Stomach (tissue), 4 donors: Measurements from ENCODE around the gene DIAPH3.

Source experiments
- POLR2A ChIP-seq, 4 donors: fragments of 450-650 bp; IDR thresholded peaks; one replicate each; pipeline ENCODE4 v1.6.1; 2016; ENCODE audit warnings: antibody characterized with exemption in 4 of 4, control low read depth in 2 of 4, mild to moderate bottlenecking in 1 of 4, moderate library complexity in 1 of 4
- POLR2AphosphoS5 ChIP-seq, 3 donors: sonication (generic); formaldehyde crosslinking; IDR thresholded peaks; one replicate each; pipeline ENCODE4 v1.6.1; 2016; ENCODE audit warnings: antibody characterized with exemption in 3 of 3
- TF ChIP-seq, protein P1 (sequence below), 7 experiments: fragments of 450-650 bp in 4 of 7; fragments of 200-600 bp in 3 of 7; sonication (generic) in 3 of 7; IDR thresholded peaks; one replicate each; pipeline ENCODE4 v1.5.1; 2016 to 2019; ENCODE audit warnings: antibody characterized with exemption in 7 of 7, control low read depth in 2 of 7, mild to moderate bottlenecking in 1 of 7

GRCh38 chr13:60143775-60144174 lies 20.0 kb downstream of the DIAPH3 start:
- TF ChIP-seq, protein P1, sequence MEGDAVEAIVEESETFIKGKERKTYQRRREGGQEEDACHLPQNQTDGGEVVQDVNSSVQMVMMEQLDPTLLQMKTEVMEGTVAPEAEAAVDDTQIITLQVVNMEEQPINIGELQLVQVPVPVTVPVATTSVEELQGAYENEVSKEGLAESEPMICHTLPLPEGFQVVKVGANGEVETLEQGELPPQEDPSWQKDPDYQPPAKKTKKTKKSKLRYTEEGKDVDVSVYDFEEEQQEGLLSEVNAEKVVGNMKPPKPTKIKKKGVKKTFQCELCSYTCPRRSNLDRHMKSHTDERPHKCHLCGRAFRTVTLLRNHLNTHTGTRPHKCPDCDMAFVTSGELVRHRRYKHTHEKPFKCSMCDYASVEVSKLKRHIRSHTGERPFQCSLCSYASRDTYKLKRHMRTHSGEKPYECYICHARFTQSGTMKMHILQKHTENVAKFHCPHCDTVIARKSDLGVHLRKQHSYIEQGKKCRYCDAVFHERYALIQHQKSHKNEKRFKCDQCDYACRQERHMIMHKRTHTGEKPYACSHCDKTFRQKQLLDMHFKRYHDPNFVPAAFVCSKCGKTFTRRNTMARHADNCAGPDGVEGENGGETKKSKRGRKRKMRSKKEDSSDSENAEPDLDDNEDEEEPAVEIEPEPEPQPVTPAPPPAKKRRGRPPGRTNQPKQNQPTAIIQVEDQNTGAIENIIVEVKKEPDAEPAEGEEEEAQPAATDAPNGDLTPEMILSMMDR (IDR thresholded peaks at IDR 0.05) = no peak
- TF ChIP-seq POLR2AphosphoS5 (IDR thresholded peaks at IDR 0.05) (no peak), POLR2A (IDR thresholded peaks at IDR 0.05) (no peak)
